Upper lobe of left lung (tissue), 4 donors: ENCODE data around the gene CAPZA3.

Experiments used
- CTCF ChIP-seq, 6 experiments: fragments of 450-650 bp in 4 of 6; fragments of 200-600 bp in 2 of 6; sonication (generic) in 2 of 6; IDR thresholded peaks; one replicate each; pipeline ENCODE4 v1.5.1; 2016 to 2019; ENCODE audit warnings: antibody characterized with exemption in 6 of 6
- POLR2A ChIP-seq, 4 donors: fragments of 450-650 bp; IDR thresholded peaks; one replicate each; pipeline ENCODE4 v1.5.1; 2016 to 2017; ENCODE audit warnings: antibody characterized with exemption in 4 of 4, mild to moderate bottlenecking in 2 of 4

- TF ChIP-seq CTCF (IDR thresholded peaks at IDR 0.05) (no peak), POLR2A (IDR thresholded peaks at IDR 0.05) (no peak)
Measured at GRCh38 chr12:18720690-18721089, 17.2 kb upstream of the CAPZA3 start.
